Stomach (tissue), 9 donors: ENCODE data around the gene AKR1B15. TPM values are rescaled to one million over a fixed set of nuclear protein-coding genes. Genes with fewer than 3 reads are reported as not detected.
"Not testable (repeated sequence)": the region's sequence is repeated elsewhere in the genome, so short reads cannot be mapped to it uniquely, and the experiment has no call there.

ENCODE experiments used
- DNase-seq, 2 donors: peaks; one replicate each; pipeline versions ENCODE4 v3.0.0 to v3.0.0-alpha.2; 2013 to 2019
- H3K27ac ChIP-seq, 5 donors: fragments of 200-600 bp in 4 of 5; sonication (generic) in 4 of 5; one replicate each; pipeline ENCODE4 v1.5.1; 2013 to 2019; ENCODE audit warnings: mild to moderate bottlenecking in 1 of 5, moderate library complexity in 1 of 5
- H3K27me3 ChIP-seq, 3 donors: fragments of 200-600 bp; sonication (generic); one replicate each; pipeline ENCODE4 v1.5.1; 2017 to 2019; ENCODE audit warnings: mixed run types in 1 of 3
- H3K36me3 ChIP-seq, 4 donors: fragments of 200-600 bp; sonication (generic); 1 replicate in 3 of 4; 2 replicates in 1 of 4; pipeline ENCODE4 v1.5.1; 2016 to 2019
- H3K4me1 ChIP-seq, 4 donors: fragments of 200-600 bp; sonication (generic); one replicate each; pipeline ENCODE4 v1.5.1; 2016 to 2019
- H3K4me3 ChIP-seq, 4 donors: fragments of 200-600 bp; sonication (generic) in 3 of 4; one replicate each; pipeline ENCODE4 v1.5.1; 2016 to 2019; ENCODE audit warnings: mild to moderate bottlenecking in 1 of 4
- H3K9me3 ChIP-seq, 4 donors: fragments of 200-600 bp; sonication (generic); one replicate each; pipeline ENCODE4 v1.5.1; 2016 to 2019
- EP300 ChIP-seq: sonication (generic); formaldehyde crosslinking; IDR thresholded peaks from one replicate; pipeline ENCODE4 v1.6.1; 2017; ENCODE audit warnings: antibody characterized with exemption
- POLR2A ChIP-seq, 4 donors: fragments of 450-650 bp; IDR thresholded peaks; one replicate each; pipeline ENCODE4 v1.6.1; 2016; ENCODE audit warnings: antibody characterized with exemption in 4 of 4, control low read depth in 2 of 4, mild to moderate bottlenecking in 1 of 4, moderate library complexity in 1 of 4
- POLR2AphosphoS5 ChIP-seq, 3 donors: sonication (generic); formaldehyde crosslinking; IDR thresholded peaks; one replicate each; pipeline ENCODE4 v1.6.1; 2016; ENCODE audit warnings: antibody characterized with exemption in 3 of 3
- WGBS, 5 donors: extraction: QIAGEN DNeasy Blood & Tissue Kit in 3 of 5; methylation state at CpG; one replicate each; pipeline versions ENCODE4 v1.1.5 to v1.1.7; 2013 to 2018; 5-methylcytosine and 5-hydroxymethylcytosine counted together
- intact Hi-C: fragments of 100-400 bp; cut with DNase I; formaldehyde crosslinking; loops from one replicate; pipeline ENCODE4 v1.15.1; 2023; ENCODE audit warnings: low total_unique reads
- polyA plus RNA-seq, 3 donors: library from polyadenylated mRNA; stranded (reverse); fragments of 200-250 nt; gene quantifications; one replicate each; pipeline ENCODE4 v1.2.3, GENCODE V29; 2013
- total RNA-seq, 5 donors: library from RNA; depleted of rRNA; stranded (reverse); fragments of >200 nt; gene quantifications; one replicate each; pipeline versions ENCODE4 v1.1.0 to v1.2.3, GENCODE V29; 2014 to 2016
- TF ChIP-seq, protein P1 (sequence below), 7 experiments: fragments of 450-650 bp in 4 of 7; fragments of 200-600 bp in 3 of 7; sonication (generic) in 3 of 7; IDR thresholded peaks; one replicate each; pipeline ENCODE4 v1.5.1; 2016 to 2019; ENCODE audit warnings: antibody characterized with exemption in 7 of 7, control low read depth in 2 of 7, mild to moderate bottlenecking in 1 of 7
- donor health status: healthy with polysubstance abuse.
- donor health status: Bipolar disorder and iron deficiency.
- donor health status: healthy.

The AKR1B15 gene
- total and polyA plus RNA-seq, 8 donors: 0.08 to 1.8 (median 0.72) TPM; not detected in 5

- TF ChIP-seq POLR2AphosphoS5 (IDR thresholded peaks at IDR 0.05): peak in 1 of 3 donors; percentile 15
- TF ChIP-seq, protein P1, sequence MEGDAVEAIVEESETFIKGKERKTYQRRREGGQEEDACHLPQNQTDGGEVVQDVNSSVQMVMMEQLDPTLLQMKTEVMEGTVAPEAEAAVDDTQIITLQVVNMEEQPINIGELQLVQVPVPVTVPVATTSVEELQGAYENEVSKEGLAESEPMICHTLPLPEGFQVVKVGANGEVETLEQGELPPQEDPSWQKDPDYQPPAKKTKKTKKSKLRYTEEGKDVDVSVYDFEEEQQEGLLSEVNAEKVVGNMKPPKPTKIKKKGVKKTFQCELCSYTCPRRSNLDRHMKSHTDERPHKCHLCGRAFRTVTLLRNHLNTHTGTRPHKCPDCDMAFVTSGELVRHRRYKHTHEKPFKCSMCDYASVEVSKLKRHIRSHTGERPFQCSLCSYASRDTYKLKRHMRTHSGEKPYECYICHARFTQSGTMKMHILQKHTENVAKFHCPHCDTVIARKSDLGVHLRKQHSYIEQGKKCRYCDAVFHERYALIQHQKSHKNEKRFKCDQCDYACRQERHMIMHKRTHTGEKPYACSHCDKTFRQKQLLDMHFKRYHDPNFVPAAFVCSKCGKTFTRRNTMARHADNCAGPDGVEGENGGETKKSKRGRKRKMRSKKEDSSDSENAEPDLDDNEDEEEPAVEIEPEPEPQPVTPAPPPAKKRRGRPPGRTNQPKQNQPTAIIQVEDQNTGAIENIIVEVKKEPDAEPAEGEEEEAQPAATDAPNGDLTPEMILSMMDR (IDR thresholded peaks at IDR 0.05): no peak
- no peak for DNase-seq
- 69 to 87% (median 80%) methylated on average over 1 of the region's 1 CpG for WGBS, 5 donors
- peak overlapping the region in 4 of 5 donors; percentile 45 to 69 (median 63) for H3K27ac ChIP-seq
- H3K4me3 ChIP-seq: no peak overlapping the region
- H3K36me3 ChIP-seq: peaks cover 0 to 10% (median 0%) of the 10 kb centered on the region in 4 donors
- no peaks in the 10 kb centered on the region for H3K27me3 ChIP-seq
- H3K4me1 ChIP-seq: peaks cover 8 to 33% (median 20%) of the 10 kb centered on the region in 4 donors
- intact Hi-C loops: no loop called here
- no peaks in the 10 kb centered on the region for H3K9me3 ChIP-seq
Measured at GRCh38 chr7:134533288-134533771, 15.6 kb upstream of the AKR1B15 start.

- intact Hi-C loops: no loop called here
- Histone ChIP-seq H3K4me1 (peaks cover 8 to 31% (median 20%) of the 10 kb centered on the region in 4 donors), H3K27me3 (no peaks in the 10 kb centered on the region), H3K9me3 (no peaks in the 10 kb centered on the region), H3K27ac (peak overlapping the region in 2 of 5 donors; percentile 9 to 13), H3K4me3 (no peak overlapping the region), H3K36me3 (peaks cover 0 to 18% (median 3%) of the 10 kb centered on the region in 4 donors)
- no peak for DNase-seq
- 84 to 90% (median 88%) methylated on average over 3 of the region's 3 CpGs for WGBS, 5 donors
- TF ChIP-seq POLR2A (IDR thresholded peaks at IDR 0.05) (no peak), POLR2AphosphoS5 (IDR thresholded peaks at IDR 0.05) (no peak), EP300 (no peak)
Measured at GRCh38 chr7:134534633-134535032, 14.3 kb upstream of the AKR1B15 start.

- H3K36me3 ChIP-seq: peaks cover 0 to 25% (median 5%) of the 10 kb centered on the region in 4 donors
- H3K4me1 ChIP-seq: peaks cover 8 to 31% (median 20%) of the 10 kb centered on the region in 4 donors
- intact Hi-C loops: no loop called here
- H3K27ac ChIP-seq: peak overlapping the region in 4 of 5 donors; percentile 9 to 34 (median 18)
- WGBS, 5 donors: 42 to 58% (median 57%) methylated on average over 3 of the region's 3 CpGs
- no peak for DNase-seq
- no peaks in the 10 kb centered on the region for H3K9me3 ChIP-seq
- no peaks in the 10 kb centered on the region for H3K27me3 ChIP-seq
- no peak overlapping the region for H3K4me3 ChIP-seq
- TF ChIP-seq POLR2AphosphoS5 (IDR thresholded peaks at IDR 0.05): no peak
- TF ChIP-seq, protein P1 (IDR thresholded peaks at IDR 0.05): no peak
- TF ChIP-seq EP300: no peak
- no peak for TF ChIP-seq POLR2A (IDR thresholded peaks at IDR 0.05)
Measured at GRCh38 chr7:134535272-134535918, 13.5 kb upstream of the AKR1B15 start.

DNA sequence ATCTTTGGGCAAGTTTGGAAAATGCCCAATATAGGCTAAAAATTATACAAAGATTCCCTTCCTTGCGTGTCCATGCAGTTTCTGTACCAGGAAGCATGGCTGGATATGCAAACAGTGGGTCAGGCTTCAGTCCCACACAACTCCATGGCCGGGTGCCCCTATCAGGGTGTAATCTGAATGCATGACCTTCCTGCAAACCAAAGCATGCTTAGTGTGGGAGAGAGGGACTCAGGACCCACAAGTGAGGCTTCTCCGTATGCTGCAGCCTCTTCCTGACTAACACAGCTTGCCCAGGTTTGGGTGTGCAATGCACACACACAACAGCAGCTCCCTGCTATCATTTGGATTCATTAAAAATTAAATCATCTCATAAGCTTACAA, 13.0 kb upstream of the AKR1B15 start:
- peak in 1 of 3 donors; percentile 18 for TF ChIP-seq POLR2AphosphoS5 (IDR thresholded peaks at IDR 0.05)
- TF ChIP-seq EP300: no peak
- peaks cover 0 to 30% (median 5%) of the 10 kb centered on the region in 4 donors for H3K36me3 ChIP-seq
- no peaks in the 10 kb centered on the region for H3K9me3 ChIP-seq
- H3K4me3 ChIP-seq: no peak overlapping the region
- WGBS, 5 donors: 28 to 55% (median 47%) methylated on average over 3 of the region's 3 CpGs
- H3K27me3 ChIP-seq: no peaks in the 10 kb centered on the region
- no peak for DNase-seq
- peak overlapping the region in 2 of 5 donors; percentile 9 to 34 for H3K27ac ChIP-seq
- H3K4me1 ChIP-seq: peaks cover 8 to 31% (median 19%) of the 10 kb centered on the region in 4 donors
- intact Hi-C loops: no loop called here

GRCh38 chr7:134536558-134536957, 12.4 kb upstream of the AKR1B15 start:
- H3K27me3 ChIP-seq, intact Hi-C loops, H3K4me3 ChIP-seq, DNase-seq, H3K9me3 ChIP-seq, H3K27ac ChIP-seq: not testable (repeated sequence)
- H3K4me1 ChIP-seq: peaks cover 8 to 28% (median 15%) of the 10 kb centered on the region in 4 donors
- 89 to 95% (median 91%) methylated on average over 3 of the region's 3 CpGs for WGBS, 5 donors
- H3K36me3 ChIP-seq: peaks cover 0 to 36% (median 6%) of the 10 kb centered on the region in 4 donors

DNA sequence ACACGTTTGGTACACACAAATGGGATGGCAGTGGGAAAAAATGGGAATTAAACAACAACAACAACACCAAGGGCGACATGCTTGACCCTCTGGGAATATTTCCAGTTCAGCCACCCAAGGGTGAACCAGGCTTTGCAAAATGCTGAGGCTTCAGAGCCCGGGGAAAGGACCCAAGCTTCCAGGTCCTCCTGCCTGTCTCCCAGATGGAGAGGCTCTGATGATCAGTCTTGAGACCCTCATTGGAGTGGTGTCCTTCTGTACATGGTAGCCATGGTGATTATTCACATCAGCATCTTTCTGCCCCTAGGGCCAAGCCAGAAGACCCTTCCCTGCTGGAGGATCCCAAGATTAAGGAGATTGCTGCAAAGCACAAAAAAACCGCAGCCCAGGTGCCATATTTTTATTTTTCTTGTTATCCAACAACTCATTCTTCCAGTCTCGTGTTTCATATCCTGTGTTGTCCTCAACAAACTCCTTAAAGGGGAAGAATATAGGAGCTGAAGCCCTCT, 11.6 kb upstream of the AKR1B15 start:
- WGBS, 5 donors: 76 to 89% (median 85%) methylated on average over 5 of the region's 5 CpGs
- H3K27me3 ChIP-seq, DNase-seq, H3K4me3 ChIP-seq, H3K9me3 ChIP-seq, H3K27ac ChIP-seq, intact Hi-C loops: not testable (repeated sequence)
- H3K36me3 ChIP-seq: peaks cover 0 to 37% (median 6%) of the 10 kb centered on the region in 4 donors
- H3K4me1 ChIP-seq: peaks cover 4 to 20% (median 11%) of the 10 kb centered on the region in 4 donors
